SK-N-SH (cell line): ENCODE results near the gene EHD3. TPM values are rescaled to one million over a fixed set of nuclear protein-coding genes. Genes with fewer than 3 reads are reported as not detected.

Source experiments
- CTCF ChIA-PET: fragments of 300-600, 350-600 bp; formaldehyde crosslinking; extraction: SDS; loops from one replicate; lab custom pipeline; 2021; lab: Yijun Ruan, JAX
- POLR2A ChIA-PET: fragments of 350-600 bp; sonication (Branson Sonifier 250); formaldehyde crosslinking; extraction: SDS; loops from one replicate; lab custom pipeline; 2020; ENCODE audit warnings: antibody characterized with exemption, inconsistent platforms; lab: Yijun Ruan, JAX
- DNase-seq: peaks from one replicate; pipeline ENCODE4 v3.0.0; 2012
- H2AFZ ChIP-seq: fragments of 200-600 bp; sonication (generic); 2 replicates; pipeline ENCODE4 v1.8.1; 2016; ENCODE audit warnings: antibody characterized with exemption, mild to moderate bottlenecking, low read depth
- H3F3A ChIP-seq: fragments of 200-600 bp; sonication (generic); replicated peaks from 2 replicates; pipeline ENCODE3; 2016; ENCODE audit warnings: antibody characterized with exemption, mild to moderate bottlenecking; ENCODE audit not compliant: insufficient read depth
- H3K27ac ChIP-seq, 2 experiments: fragments of 200-500 bp in 1 of 2; fragments of 200-600 bp in 1 of 2; sonication (Bioruptor generic) in 1 of 2; sonication (generic), shearing (Covaris generic) in 1 of 2; 2 replicates each; pipeline versions ENCODE4 v1.5.1 to v1.6.1; 2014 to 2016; ENCODE audit warnings: low read depth in 2 of 2, inconsistent platforms in 1 of 2, low read length in 1 of 2, mild to moderate bottlenecking in 1 of 2, mixed read lengths in 1 of 2
- H3K27me3 ChIP-seq: fragments of 200-600 bp; sonication (generic), shearing (Covaris generic); 2 replicates; pipeline ENCODE4 v1.6.1; 2016; ENCODE audit warnings: mixed run types; ENCODE audit not compliant: insufficient read depth
- H3K36me3 ChIP-seq, 2 experiments: fragments of 200-500 bp in 1 of 2; fragments of 200-600 bp in 1 of 2; sonication (Bioruptor generic) in 1 of 2; sonication (generic) in 1 of 2; replicated peaks in 1 of 2; 2 replicates each; pipeline versions ENCODE3 to v1.5.1; 2014 to 2016; ENCODE audit warnings: low read length in 1 of 2, mild to moderate bottlenecking in 1 of 2; ENCODE audit not compliant: insufficient read depth in 2 of 2, control insufficient read depth in 1 of 2
- H3K4me1 ChIP-seq, 2 experiments: fragments of 200-500 bp in 1 of 2; fragments of 200-600 bp in 1 of 2; sonication (Bioruptor generic) in 1 of 2; sonication (generic), shearing (Covaris generic) in 1 of 2; 2 replicates each; pipeline versions ENCODE4 v1.5.1 to v1.6.1; 2014 to 2016; ENCODE audit warnings: low read depth in 1 of 2, low read length in 1 of 2, mixed run types in 1 of 2; ENCODE audit not compliant: insufficient read depth in 2 of 2, control insufficient read depth in 1 of 2
- H3K4me2 ChIP-seq: fragments of 200-600 bp; sonication (generic), shearing (Covaris generic); 2 replicates; pipeline ENCODE4 v1.6.1; 2017; ENCODE audit warnings: mixed run types
- H3K4me3 ChIP-seq, 2 experiments: fragments of 200-500 bp in 1 of 2; fragments of 200-600 bp in 1 of 2; sonication (Bioruptor generic) in 1 of 2; sonication (generic), shearing (Covaris generic) in 1 of 2; 2 replicates each; pipeline versions ENCODE4 v1.5.1 to v1.8.1; 2014 to 2016; ENCODE audit warnings: low read depth in 2 of 2, inconsistent platforms in 1 of 2, low read length in 1 of 2, mild to moderate bottlenecking in 1 of 2, mixed read lengths in 1 of 2, moderate library complexity in 1 of 2
- H3K79me2 ChIP-seq: fragments of 200-600 bp; sonication (generic); 2 replicates; pipeline ENCODE4 v1.8.1; 2017; ENCODE audit warnings: mild to moderate bottlenecking; ENCODE audit not compliant: insufficient read depth
- H3K9ac ChIP-seq: fragments of 200-600 bp; sonication (generic); 2 replicates; pipeline ENCODE4 v1.6.1; 2017; ENCODE audit warnings: mixed run types
- H3K9me2 ChIP-seq: fragments of 200-600 bp; sonication (generic); 2 replicates; pipeline ENCODE4 v1.6.1; 2017; ENCODE audit warnings: mixed run types
- H3K9me3 ChIP-seq: fragments of 200-600 bp; sonication (generic); 2 replicates; pipeline ENCODE4 v1.6.1; 2017; ENCODE audit warnings: mixed run types, mild to moderate bottlenecking, moderate library complexity
- H4K20me1 ChIP-seq: fragments of 200-600 bp; sonication (generic); 2 replicates; pipeline ENCODE4 v1.6.1; 2017; ENCODE audit warnings: mild to moderate bottlenecking, mixed run types; ENCODE audit not compliant: insufficient read depth
- CHD2 ChIP-seq: fragments of 150-350 bp; IDR thresholded peaks from 2 replicates; pipeline ENCODE4 v1.6.1; 2018; ENCODE audit warnings: low read length; ENCODE audit not compliant: partially characterized antibody
- EZH2phosphoT487 ChIP-seq: fragments of 200-600 bp; sonication (generic); IDR thresholded peaks from 2 replicates; pipeline ENCODE4 v1.6.1; 2017; ENCODE audit warnings: low read depth, mixed run types, mild to moderate bottlenecking, antibody characterized with exemption, moderate library complexity, borderline replicate concordance
- IRF3 ChIP-seq: fragments of 150-350 bp; IDR thresholded peaks from 2 replicates; pipeline ENCODE4 v1.6.1; 2016; ENCODE audit warnings: mild to moderate bottlenecking, low read depth, low read length
- JUND ChIP-seq: IDR thresholded peaks from 2 replicates; pipeline ENCODE4 v1.4.0; 2012
- NFIC ChIP-seq: IDR thresholded peaks from 2 replicates; pipeline ENCODE4 v1.4.0; 2012; ENCODE audit warnings: borderline replicate concordance
- NRF1 ChIP-seq: IDR thresholded peaks from 2 replicates; pipeline ENCODE4 v1.6.1; 2012; ENCODE audit warnings: low read depth, mild to moderate bottlenecking, low read length
- POLR2AphosphoS5 ChIP-seq: IDR thresholded peaks from 2 replicates; pipeline ENCODE4 v1.6.1; 2012; ENCODE audit warnings: low read depth, low read length
- SIN3A ChIP-seq: IDR thresholded peaks from 2 replicates; pipeline ENCODE4 v1.6.1; 2012; ENCODE audit warnings: low read depth, mild to moderate bottlenecking, low read length, moderate library complexity, borderline replicate concordance
- SMC3 ChIP-seq: IDR thresholded peaks from 2 replicates; pipeline ENCODE4 v1.6.1; 2012; ENCODE audit warnings: low read depth, low read length, improper control_type of control experiment
- TEAD4 ChIP-seq: IDR thresholded peaks from 2 replicates; pipeline ENCODE4 v1.4.0; 2012; ENCODE audit warnings: mild to moderate bottlenecking, borderline replicate concordance; ENCODE audit not compliant: insufficient read depth
- USF2 ChIP-seq: fragments of 150-350 bp; IDR thresholded peaks from 2 replicates; pipeline ENCODE4 v1.6.1; 2017; ENCODE audit warnings: antibody characterized with exemption, low read length, low read depth, borderline replicate concordance
- YY1 ChIP-seq: IDR thresholded peaks from 2 replicates; pipeline ENCODE4 v1.4.0; 2012; ENCODE audit warnings: low read depth, mild to moderate bottlenecking
- WGBS: methylation state at CpG from one replicate; pipeline ENCODE4 v1.1.6; 2017; ENCODE audit warnings: low lambda C conversion rate; 5-methylcytosine and 5-hydroxymethylcytosine counted together
- polyA plus RNA-seq, 3 experiments: library from polyadenylated mRNA; depleted of rRNA; stranded (reverse); fragments of >200 nt; gene quantifications; 2 replicates each; pipeline ENCODE4 v1.2.3, GENCODE V29; 2012
- TF ChIP-seq, protein P1 (sequence below): IDR thresholded peaks from 2 replicates; pipeline ENCODE4; 2012
- TF ChIP-seq, protein P2 (sequence below): IDR thresholded peaks from 2 replicates; pipeline ENCODE4 v1.4.0; 2012; ENCODE audit warnings: low read depth, borderline replicate concordance
- TF ChIP-seq, protein P3 (sequence below): fragments of 200-600 bp; sonication (generic); IDR thresholded peaks from 2 replicates; pipeline ENCODE4 v1.6.1; 2017; ENCODE audit warnings: antibody characterized with exemption, mild to moderate bottlenecking, moderate library complexity

Gene EHD3
- polyA plus RNA-seq, 1 of the 3 experiments (the other 2 are of a cell fraction) = 45.4 TPM

GRCh38 chr2:31196622-31197021 lies 37.3 kb upstream of the EHD3 start (continued):
- TF ChIP-seq, protein P1, sequence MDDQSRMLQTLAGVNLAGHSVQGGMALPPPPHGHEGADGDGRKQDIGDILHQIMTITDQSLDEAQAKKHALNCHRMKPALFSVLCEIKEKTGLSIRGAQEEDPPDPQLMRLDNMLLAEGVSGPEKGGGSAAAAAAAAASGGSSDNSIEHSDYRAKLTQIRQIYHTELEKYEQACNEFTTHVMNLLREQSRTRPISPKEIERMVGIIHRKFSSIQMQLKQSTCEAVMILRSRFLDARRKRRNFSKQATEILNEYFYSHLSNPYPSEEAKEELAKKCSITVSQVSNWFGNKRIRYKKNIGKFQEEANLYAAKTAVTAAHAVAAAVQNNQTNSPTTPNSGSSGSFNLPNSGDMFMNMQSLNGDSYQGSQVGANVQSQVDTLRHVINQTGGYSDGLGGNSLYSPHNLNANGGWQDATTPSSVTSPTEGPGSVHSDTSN = no peak

DNA sequence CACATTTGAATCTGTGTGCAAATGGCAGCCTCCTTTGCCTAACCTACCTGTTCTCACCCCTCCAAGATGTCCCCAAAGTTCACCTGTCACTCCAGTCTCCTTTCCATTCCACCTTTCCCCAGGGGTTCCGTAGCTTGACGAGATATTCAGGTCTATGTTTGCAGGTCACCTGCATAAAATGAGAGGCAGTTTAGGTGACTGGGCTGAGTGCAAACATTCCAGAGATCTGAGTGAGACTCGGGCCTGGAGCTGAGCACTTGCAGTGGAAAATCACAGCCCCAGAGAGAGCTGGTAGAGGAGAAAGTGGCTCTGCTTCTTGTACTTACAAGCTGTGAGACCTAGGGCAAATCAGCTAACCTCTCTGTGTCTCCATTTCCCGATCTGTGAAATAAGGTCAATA lies 36.8 kb upstream of the EHD3 start:
- Histone ChIP-seq H3K9ac (no peak overlapping the region), H3K27me3 (peaks cover 5% of the 10 kb centered on the region; the same call in 1 of the 2 replicates), H3K9me2 (no peaks in the 10 kb centered on the region), H3K4me2 (no peak overlapping the region), H3F3A (no peaks in the 10 kb centered on the region), H3K4me3 (no peak overlapping the region), H3K79me2 (no peaks in the 10 kb centered on the region), H3K9me3 (no peaks in the 10 kb centered on the region), H3K27ac (no peak overlapping the region), H4K20me1 (no peaks in the 10 kb centered on the region), H3K36me3 (no peaks in the 10 kb centered on the region), H2AFZ (no peak overlapping the region), H3K4me1 (no peaks in the 10 kb centered on the region; a peak in 1 of 4 replicates)
- TF ChIP-seq EZH2phosphoT487 (no peak), CHD2 (no peak)
- 45% methylated on average over 4 of the region's 4 CpGs for WGBS
- CTCF ChIA-PET = interaction anchor here (0.6 kb wide), 1 partner anchor 51 kb away, joined by 3 read pairs; no protein-coding TSS in a partner anchor
- POLR2A ChIA-PET = no interaction called here
- DNase-seq = no peak

DNA sequence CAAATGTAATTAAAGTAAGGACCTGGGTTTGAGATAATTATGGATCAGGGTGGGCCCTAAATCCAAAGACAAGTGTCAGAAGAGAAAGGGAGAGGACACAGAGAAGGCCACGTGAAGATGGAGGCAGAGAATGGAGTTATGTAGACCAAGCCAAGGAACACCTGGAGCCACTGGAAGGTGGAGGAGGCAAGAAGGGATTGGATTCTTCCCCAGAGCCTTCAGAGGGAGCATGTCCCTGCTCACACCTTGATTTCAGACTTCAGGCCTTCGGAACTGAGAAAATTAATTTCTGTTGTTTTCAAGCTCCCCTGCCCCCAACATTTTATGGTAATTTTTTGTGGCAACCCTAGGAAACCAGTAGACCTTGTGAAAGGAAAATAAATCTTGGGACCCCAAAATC lies 36.3 kb upstream of the EHD3 start:
- ChIA-PET POLR2A (no interaction called here), CTCF (interaction anchor here (0.6 to 1.4 kb wide), 3 partner anchors 51 to 1029 kb away, joined by 3 read pairs; no protein-coding TSS in a partner anchor)
- Histone ChIP-seq H3K27ac (no peak overlapping the region), H2AFZ (no peak overlapping the region), H4K20me1 (no peaks in the 10 kb centered on the region), H3K9me3 (no peaks in the 10 kb centered on the region), H3K27me3 (peaks cover 5% of the 10 kb centered on the region; the same call in 1 of the 2 replicates), H3K36me3 (no peaks in the 10 kb centered on the region), H3K4me1 (no peaks in the 10 kb centered on the region; a peak in 1 of 4 replicates), H3K79me2 (no peaks in the 10 kb centered on the region), H3K9me2 (no peaks in the 10 kb centered on the region), H3K4me2 (no peak overlapping the region), H3F3A (no peaks in the 10 kb centered on the region), H3K9ac (no peak overlapping the region), H3K4me3 (no peak overlapping the region)
- WGBS = 29% methylated on average over 2 of the region's 2 CpGs
- DNase-seq = no peak
- TF ChIP-seq TEAD4 (no peak), SIN3A (no peak), YY1 (no peak), POLR2AphosphoS5 (no peak), USF2 (no peak), NFIC (no peak), IRF3 (no peak), CHD2 (no peak), NRF1 (no peak), JUND (no peak), SMC3 (no peak)
- TF ChIP-seq, protein P2, sequence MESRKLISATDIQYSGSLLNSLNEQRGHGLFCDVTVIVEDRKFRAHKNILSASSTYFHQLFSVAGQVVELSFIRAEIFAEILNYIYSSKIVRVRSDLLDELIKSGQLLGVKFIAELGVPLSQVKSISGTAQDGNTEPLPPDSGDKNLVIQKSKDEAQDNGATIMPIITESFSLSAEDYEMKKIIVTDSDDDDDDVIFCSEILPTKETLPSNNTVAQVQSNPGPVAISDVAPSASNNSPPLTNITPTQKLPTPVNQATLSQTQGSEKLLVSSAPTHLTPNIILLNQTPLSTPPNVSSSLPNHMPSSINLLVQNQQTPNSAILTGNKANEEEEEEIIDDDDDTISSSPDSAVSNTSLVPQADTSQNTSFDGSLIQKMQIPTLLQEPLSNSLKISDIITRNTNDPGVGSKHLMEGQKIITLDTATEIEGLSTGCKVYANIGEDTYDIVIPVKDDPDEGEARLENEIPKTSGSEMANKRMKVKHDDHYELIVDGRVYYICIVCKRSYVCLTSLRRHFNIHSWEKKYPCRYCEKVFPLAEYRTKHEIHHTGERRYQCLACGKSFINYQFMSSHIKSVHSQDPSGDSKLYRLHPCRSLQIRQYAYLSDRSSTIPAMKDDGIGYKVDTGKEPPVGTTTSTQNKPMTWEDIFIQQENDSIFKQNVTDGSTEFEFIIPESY = no peak
- TF ChIP-seq, protein P1 = no peak
- TF ChIP-seq, protein P3, sequence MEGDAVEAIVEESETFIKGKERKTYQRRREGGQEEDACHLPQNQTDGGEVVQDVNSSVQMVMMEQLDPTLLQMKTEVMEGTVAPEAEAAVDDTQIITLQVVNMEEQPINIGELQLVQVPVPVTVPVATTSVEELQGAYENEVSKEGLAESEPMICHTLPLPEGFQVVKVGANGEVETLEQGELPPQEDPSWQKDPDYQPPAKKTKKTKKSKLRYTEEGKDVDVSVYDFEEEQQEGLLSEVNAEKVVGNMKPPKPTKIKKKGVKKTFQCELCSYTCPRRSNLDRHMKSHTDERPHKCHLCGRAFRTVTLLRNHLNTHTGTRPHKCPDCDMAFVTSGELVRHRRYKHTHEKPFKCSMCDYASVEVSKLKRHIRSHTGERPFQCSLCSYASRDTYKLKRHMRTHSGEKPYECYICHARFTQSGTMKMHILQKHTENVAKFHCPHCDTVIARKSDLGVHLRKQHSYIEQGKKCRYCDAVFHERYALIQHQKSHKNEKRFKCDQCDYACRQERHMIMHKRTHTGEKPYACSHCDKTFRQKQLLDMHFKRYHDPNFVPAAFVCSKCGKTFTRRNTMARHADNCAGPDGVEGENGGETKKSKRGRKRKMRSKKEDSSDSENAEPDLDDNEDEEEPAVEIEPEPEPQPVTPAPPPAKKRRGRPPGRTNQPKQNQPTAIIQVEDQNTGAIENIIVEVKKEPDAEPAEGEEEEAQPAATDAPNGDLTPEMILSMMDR = no peak
